GM19324 (cell line): ENCODE results near the gene SRSF3.

Experiments used
- ATAC-seq: cut with Tn5 transposase; IDR thresholded peaks from one replicate; pipeline ENCODE4 v1.9.1; 2021; ENCODE audit warnings: mild to moderate bottlenecking, moderate library complexity; ENCODE audit not compliant: unreplicated experiment, low FRiP score

SRSF3 gene

GRCh38 chr6:36618366-36619355, 24.5 kb downstream of the SRSF3 start:
- no peak for ATAC-seq

DNA sequence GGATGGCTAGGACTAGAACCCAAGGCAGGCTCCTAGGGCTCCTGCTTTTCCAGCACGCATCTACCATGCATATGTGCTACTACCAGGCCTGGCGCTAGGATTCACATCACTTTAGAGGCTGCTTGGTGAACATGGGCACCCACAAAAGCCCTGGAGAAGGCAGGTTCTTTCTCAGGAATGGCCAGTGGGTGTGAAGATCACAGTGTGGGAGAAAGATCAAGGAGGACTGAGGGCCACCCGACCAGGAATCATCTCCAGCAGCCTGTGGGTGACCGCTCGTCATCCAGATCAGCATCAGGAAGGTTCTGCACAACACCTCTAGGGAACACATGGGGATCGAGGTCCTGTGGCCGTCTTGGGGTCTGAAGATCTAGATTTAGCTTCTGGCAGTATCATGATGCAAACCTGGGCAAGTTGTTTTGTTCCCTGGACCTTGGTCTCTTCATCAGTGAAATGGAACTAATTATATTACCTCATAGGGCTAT, 27.3 kb downstream of the SRSF3 start:
- ATAC-seq = no peak

- ATAC-seq = no peak
These were observed 28.9 kb downstream of the SRSF3 start for GRCh38 chr6:36622901-36623546.

- no peak for ATAC-seq
These were observed 29.6 kb downstream of the SRSF3 start for GRCh38 chr6:36623547-36624459.

- no peak for ATAC-seq
These were observed 30.4 kb downstream of the SRSF3 start for GRCh38 chr6:36624461-36625157.

- ATAC-seq = no peak
These were observed 31.2 kb downstream of the SRSF3 start for GRCh38 chr6:36625158-36625919.

DNA sequence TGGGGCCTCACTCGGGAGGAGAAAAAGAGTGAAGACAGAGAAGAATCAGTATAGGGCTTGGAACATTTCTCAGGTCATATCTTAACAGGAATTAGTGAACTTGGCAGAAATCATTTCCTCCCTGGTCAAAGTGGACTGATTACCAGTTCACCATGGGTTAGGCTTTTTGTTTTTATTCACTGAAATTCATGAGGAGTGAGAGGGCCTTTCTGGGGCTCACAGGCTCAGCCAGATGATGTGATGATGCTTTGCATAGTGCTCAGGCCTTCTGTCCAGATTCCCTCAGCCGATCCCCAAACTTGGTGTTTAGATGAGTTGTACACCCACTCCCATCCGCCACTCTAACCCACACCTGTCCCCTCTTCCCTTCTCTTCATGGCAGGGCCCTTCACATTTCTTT, 32.5 kb downstream of the SRSF3 start:
- ATAC-seq = no peak

DNA sequence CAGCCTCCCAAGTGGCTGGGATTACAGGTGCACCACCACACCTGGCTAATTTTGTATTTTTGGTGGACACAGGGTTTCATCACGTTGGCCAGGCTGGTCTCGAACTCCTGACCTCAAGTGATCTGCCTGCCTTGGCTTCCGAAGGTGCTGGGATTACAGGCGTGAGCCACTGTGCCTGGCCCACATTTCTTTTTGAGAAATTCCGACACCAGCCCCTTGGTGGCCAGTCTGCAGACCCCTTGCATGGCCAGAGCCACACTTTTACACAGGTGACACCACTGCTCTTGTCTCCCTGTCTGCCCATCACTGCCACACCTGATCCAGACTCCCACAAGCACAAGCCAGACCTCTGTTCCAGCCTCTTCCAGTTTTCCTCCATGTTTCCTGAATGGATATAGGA, 33.0 kb downstream of the SRSF3 start:
- no peak for ATAC-seq

DNA sequence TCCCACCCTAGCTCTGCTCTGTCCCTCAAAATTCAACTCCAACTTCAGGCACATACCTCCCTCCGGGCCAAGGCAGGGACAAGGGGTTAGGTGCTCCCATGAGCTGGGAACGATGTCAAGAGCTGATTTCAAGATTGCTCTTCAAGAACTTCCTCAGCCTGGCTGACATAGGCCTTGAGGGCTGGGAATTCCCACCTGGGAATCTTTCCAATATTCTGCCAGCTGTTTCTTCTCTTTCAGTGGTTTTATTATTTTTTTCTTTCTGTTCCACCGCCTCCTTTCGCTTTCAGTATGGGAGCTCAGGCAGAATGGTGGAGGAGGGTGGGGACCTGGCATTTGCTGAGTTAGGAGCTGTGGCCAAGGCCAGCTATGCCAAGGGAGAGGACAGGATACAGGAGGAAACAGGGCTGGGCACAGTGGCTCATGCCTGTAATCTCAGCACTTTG, 33.7 kb downstream of the SRSF3 start:
- ATAC-seq = no peak

- ATAC-seq = no peak
These were observed 35.6 kb downstream of the SRSF3 start for GRCh38 chr6:36629784-36630183.

DNA sequence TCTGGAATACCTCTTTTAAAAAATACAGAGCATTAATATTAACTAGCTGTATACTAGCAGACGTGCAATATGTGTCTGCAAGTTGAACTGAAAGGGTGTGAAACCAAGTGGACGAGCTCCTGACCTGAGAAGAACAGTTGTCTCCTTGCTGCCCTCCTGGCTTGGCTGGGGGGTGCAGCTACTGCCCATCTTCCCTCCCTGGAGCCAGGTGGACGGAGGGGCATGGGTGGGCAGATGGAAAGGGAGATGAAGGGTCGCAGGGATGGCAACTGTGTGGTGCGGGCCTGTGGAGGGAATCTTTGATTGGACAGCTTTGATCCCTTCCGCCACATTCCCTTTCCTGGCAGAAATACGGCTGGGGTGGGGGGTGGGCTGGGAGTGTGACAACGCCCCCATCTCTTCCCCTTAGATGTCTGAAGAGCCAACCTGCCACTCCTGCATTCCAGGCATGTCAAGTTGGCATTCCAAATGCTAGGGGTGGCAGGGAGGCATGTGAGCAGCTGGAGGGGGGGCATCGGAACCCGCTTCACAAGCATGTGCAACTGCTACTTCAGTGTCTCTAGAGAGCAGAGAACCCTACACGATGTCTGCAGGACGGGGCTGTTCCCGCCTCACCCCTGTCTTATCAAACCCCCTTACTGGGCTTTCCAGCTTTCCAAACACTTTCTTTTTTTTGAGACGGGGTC, 37.3 kb downstream of the SRSF3 start:
- ATAC-seq = no peak

- no peak for ATAC-seq
These were observed 39.2 kb downstream of the SRSF3 start for GRCh38 chr6:36633370-36633769.

DNA sequence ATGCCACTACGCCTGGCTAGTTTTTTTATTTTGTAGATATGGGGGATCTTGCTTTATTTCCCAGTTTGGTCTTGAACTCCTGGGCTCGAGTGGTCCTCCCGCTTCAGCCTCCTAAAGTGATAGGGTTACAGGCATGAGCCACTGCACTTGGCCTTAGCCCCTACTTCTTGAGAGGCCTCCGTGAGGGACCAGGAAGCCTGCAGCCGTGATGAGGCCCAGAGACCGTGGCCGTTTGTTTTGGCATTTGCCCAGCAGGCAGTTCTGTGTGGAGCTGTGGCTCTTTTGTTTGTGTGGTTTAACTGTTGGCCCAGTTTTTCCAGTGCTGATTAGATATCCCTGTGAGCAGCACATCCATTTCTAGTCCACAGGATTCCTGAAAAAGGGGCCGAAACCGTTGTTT, 39.8 kb downstream of the SRSF3 start:
- no peak for ATAC-seq

DNA sequence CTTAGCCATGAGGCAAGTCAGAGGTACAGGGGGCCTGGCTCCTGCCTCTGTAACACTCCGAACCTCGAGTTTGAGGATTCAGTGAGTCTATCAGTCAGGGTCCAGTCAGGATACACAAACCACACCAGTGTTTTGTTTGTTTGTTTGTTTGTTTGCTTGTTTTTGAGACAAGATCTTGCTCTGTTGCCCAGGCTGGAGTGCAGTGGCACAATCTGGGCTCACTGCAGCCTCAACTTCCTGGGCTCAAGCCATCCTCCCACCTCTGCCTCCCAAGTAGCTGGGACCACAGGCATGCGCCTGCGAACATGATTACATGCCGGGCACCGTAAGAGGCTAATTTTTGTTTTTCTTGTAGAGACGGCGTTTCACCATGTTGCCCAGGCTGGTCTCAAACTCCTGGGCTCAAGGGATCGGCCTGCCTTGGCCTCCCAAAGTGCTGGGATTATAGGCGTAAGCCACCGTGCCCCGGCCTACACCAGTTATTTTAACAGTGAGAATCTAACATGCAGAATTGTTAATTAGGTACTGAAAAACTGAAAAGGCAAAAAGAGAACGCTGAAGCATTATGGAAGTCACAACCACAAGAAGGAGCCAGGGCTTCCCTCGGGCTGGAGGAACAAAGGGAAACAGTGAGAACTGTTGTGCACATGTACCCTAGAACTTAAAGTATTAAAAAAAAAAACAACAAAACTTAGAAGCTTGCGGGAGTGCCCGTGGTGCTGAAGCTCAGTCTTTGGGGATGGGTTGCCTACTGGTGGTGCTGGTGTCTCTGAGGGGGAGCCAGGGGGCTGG, 40.4 kb downstream of the SRSF3 start:
- no peak for ATAC-seq

DNA sequence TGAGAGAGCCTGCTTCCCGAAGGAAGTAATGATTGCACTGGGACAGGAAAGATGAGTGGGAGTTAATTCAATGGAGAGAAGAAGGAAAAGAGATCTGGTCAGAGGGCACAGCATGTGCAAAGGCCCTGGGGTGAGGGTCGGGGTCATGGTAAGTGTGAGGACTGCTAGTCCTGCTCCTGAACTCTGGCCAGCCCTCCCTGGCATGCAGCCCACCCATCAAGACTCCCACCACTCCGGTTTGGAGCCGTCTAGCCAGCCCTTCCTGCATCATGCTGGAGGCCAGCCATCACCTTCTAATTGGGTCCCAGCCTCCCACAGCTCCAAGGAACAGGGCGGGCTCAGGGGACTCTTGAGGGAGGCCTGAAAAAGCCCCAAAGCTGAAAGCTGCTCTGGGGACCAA, 42.1 kb downstream of the SRSF3 start:
- no peak for ATAC-seq

GRCh38 chr6:36636687-36637418, 42.7 kb downstream of the SRSF3 start:
- ATAC-seq = no peak

DNA sequence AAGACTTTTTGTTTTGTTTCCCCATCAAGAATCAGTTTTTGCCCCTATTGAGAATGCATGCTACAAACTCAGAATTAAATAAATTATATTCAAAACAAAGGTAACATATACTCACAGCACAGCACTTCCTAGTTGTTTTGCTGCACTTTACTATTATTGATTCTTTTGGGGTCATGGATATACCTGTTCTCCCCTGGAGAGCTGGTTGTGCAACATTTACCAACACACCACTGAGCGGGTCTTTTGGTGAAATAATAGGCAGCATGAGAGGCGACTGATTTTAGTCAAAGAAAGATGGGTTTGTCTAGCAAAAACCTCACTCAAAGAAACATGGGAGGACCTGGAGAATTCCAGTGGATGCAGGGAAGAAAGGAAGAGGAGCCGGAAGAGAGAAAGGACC, 44.4 kb downstream of the SRSF3 start:
- no peak for ATAC-seq
